Mesothelial cell of epicardium (in vitro differentiated cells): ENCODE measurements around the gene RPP30. TPM values are rescaled to one million over a fixed set of nuclear protein-coding genes. Genes with fewer than 3 reads are reported as not detected.

Experiments
- DNase-seq, 2 experiments: peaks; one replicate each; pipeline ENCODE4 v3.0.0; 2021; ENCODE audit warnings: low spot score in 2 of 2; ENCODE audit not compliant: unreplicated experiment in 2 of 2
- H3K27ac Mint-ChIP-seq: 2 replicates; pipeline ENCODE4 v1.8.0; 2021; ENCODE audit warnings: mixed read lengths
- H3K27me3 Mint-ChIP-seq: 2 replicates; pipeline ENCODE4 v1.8.0; 2021; ENCODE audit warnings: low read depth, mixed read lengths
- H3K36me3 Mint-ChIP-seq: 2 replicates; pipeline ENCODE4 v1.8.0; 2021; ENCODE audit warnings: mixed read lengths
- H3K4me1 Mint-ChIP-seq: 2 replicates; pipeline ENCODE4 v1.8.0; 2021; ENCODE audit warnings: mixed read lengths
- H3K4me3 Mint-ChIP-seq: 2 replicates; pipeline ENCODE4 v1.8.0; 2021; ENCODE audit warnings: mild to moderate bottlenecking, moderate library complexity, mixed read lengths
- H3K9me3 Mint-ChIP-seq: 2 replicates; pipeline ENCODE4 v1.8.0; 2021; ENCODE audit warnings: mixed read lengths
- total RNA-seq: library from RNA; stranded (reverse); gene quantifications from 3 replicates; pipeline ENCODE4 v1.2.1, GENCODE V29; 2021
- TF ChIP-seq, protein P1 (sequence below): fragments of 200-600 bp; sonication (generic); IDR thresholded peaks from one replicate; pipeline ENCODE4 v1.5.0; 2021; ENCODE audit warnings: antibody characterized with exemption; ENCODE audit not compliant: unreplicated experiment

Gene RPP30
- total RNA-seq, 1 donor from 2014 or later = 35.4 TPM

DNA sequence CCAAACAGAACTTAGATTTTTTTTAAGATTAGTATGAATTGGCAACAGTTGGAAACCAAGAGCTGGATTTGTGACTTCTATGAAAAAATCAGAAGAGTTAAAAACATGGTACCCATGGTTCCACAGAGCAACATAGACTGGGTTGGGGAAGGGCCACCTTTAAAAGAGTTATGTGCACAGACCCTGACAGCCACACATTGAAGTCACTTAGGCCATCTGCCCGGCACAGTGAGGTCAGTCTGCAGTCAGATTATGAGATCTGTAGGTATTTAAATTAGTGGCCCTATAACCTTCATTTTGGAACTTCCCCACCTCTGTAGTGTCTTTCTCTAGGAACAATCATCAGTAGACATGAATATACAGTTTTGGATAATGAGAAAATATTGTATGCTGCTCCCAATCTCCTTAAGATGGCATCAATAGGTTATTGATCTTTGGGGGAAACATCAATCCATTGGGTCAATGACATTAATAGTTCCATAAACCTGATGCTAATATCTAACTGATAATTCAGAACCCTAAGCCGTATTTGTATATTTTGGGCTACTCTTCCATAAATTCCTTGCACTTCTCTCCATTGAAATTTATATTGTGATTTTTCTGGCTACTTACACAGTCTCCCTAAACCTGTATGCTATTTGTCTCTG, 42.1 kb downstream of the RPP30 start:
- DNase-seq = no peak
- H3K9me3 Mint-ChIP-seq = peaks cover 12% of the 10 kb centered on the region
- no peak overlapping the region for H3K27ac Mint-ChIP-seq
- H3K27me3 Mint-ChIP-seq = no peaks in the 10 kb centered on the region
- peaks cover 22% of the 10 kb centered on the region for H3K4me1 Mint-ChIP-seq
- H3K4me3 Mint-ChIP-seq = no peak overlapping the region
- TF ChIP-seq, protein P1, sequence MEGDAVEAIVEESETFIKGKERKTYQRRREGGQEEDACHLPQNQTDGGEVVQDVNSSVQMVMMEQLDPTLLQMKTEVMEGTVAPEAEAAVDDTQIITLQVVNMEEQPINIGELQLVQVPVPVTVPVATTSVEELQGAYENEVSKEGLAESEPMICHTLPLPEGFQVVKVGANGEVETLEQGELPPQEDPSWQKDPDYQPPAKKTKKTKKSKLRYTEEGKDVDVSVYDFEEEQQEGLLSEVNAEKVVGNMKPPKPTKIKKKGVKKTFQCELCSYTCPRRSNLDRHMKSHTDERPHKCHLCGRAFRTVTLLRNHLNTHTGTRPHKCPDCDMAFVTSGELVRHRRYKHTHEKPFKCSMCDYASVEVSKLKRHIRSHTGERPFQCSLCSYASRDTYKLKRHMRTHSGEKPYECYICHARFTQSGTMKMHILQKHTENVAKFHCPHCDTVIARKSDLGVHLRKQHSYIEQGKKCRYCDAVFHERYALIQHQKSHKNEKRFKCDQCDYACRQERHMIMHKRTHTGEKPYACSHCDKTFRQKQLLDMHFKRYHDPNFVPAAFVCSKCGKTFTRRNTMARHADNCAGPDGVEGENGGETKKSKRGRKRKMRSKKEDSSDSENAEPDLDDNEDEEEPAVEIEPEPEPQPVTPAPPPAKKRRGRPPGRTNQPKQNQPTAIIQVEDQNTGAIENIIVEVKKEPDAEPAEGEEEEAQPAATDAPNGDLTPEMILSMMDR = no peak
- H3K36me3 Mint-ChIP-seq = peaks cover 1% of the 10 kb centered on the region

DNA sequence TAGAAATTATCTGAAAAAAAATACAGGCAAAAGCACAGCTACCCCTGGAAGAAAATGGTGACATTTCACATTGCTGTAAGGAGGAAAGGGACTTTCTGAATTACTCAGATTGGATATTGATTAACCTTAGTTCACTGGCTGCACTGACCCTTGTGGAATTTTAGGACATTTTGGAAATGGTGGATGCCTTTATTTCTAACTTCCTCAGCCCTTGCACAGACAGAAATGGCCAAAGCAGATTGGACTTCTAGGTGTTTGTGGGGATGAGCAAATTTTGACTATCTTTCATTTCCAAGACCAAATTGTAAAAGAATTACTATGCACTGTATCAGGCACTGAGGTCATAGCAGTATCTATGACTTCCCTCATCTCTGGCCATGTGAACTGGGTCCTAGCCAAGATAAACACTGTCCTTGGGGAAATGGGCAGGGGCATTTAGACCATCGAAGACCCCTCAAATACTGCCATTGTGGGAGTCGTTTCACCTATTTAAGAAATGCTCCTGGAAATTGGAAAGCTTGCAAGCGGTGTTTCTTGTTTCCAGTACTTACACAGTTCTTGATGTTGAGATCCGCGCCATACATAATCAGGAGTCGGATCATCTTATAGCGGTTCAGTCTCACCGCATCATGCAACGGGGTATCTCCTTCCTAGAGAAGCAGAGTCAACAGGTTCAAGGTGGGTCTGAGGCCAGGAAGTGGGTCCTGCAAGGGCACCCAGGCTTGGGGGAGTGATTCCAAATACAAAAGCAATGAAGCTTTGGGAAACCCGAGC, 43.4 kb downstream of the RPP30 start:
- TF ChIP-seq, protein P1 = no peak
- Mint-ChIP-seq H3K4me1 (peaks cover 34% of the 10 kb centered on the region), H3K36me3 (no peaks in the 10 kb centered on the region), H3K4me3 (no peak overlapping the region), H3K9me3 (peaks cover 2% of the 10 kb centered on the region), H3K27me3 (no peaks in the 10 kb centered on the region), H3K27ac (no peak overlapping the region)
- DNase-seq = no peak

DNA sequence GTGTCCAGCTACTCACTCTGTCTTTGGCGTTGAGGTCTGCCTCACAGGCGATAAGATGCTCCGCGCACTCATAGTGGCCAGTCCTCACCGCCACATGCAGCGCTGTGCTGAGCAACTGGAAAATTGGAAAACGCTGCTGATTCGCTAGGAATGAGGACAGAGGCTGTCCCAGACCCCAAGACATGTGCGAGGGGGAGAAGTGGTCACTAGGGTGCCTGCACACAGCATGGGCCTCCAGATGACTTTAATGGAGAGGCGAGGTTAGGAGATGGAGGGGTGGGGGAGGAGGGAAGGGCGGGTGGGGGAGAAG, 43.9 kb downstream of the RPP30 start:
- no peak overlapping the region for H3K4me3 Mint-ChIP-seq
- TF ChIP-seq, protein P1 = no peak

DNA sequence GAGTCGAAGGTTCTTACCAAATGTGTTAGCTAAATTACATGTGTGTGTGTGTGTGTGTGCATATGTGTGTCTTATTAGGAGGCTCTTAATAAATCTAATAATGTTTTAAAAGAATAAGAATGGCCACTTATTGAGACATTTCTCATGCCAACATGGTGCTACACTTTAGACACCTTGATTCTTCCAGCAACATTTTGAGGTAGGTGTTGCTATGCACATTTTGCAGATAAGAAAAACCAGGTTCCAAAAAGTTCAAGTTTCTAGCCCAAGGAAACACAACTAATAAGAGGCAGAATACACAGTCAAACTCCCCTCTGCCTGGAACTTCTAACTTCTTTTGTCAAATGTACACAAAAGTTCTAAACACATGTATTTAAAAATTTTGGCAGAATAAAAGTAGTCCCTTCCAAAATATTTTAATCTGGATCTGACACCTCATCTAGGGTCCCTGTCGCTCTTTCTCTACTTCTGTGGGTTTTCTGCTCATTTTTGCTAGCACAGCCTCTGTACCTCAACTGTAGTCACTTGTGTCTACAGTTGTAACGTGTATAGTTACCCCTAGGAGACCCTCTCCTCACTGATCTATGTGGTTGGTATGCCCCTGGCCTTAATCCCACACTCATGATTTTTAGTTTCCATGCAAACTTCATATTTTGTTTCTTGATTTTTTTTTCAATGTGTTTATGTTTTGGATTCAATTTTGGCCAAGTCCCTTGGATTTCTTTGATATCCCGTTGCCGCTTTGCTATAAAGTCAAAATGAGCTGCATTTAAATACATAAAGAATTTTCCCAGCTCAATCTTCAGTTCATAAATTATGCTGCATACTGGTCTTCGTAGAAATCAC, 44.8 kb downstream of the RPP30 start:
- Mint-ChIP-seq H3K27ac (no peak overlapping the region), H3K4me3 (no peak overlapping the region), H3K9me3 (no peaks in the 10 kb centered on the region), H3K4me1 (peaks cover 48% of the 10 kb centered on the region), H3K36me3 (no peaks in the 10 kb centered on the region), H3K27me3 (no peaks in the 10 kb centered on the region)
- TF ChIP-seq, protein P1 = no peak
- no peak for DNase-seq

More for the DNA sequence above, 43.9 kb downstream of the RPP30 start:
- no peak overlapping the region for H3K27ac Mint-ChIP-seq
- no peaks in the 10 kb centered on the region for H3K27me3 Mint-ChIP-seq
- H3K36me3 Mint-ChIP-seq = no peaks in the 10 kb centered on the region
- H3K9me3 Mint-ChIP-seq = no peaks in the 10 kb centered on the region
- peaks cover 40% of the 10 kb centered on the region for H3K4me1 Mint-ChIP-seq
- no peak for DNase-seq

DNA sequence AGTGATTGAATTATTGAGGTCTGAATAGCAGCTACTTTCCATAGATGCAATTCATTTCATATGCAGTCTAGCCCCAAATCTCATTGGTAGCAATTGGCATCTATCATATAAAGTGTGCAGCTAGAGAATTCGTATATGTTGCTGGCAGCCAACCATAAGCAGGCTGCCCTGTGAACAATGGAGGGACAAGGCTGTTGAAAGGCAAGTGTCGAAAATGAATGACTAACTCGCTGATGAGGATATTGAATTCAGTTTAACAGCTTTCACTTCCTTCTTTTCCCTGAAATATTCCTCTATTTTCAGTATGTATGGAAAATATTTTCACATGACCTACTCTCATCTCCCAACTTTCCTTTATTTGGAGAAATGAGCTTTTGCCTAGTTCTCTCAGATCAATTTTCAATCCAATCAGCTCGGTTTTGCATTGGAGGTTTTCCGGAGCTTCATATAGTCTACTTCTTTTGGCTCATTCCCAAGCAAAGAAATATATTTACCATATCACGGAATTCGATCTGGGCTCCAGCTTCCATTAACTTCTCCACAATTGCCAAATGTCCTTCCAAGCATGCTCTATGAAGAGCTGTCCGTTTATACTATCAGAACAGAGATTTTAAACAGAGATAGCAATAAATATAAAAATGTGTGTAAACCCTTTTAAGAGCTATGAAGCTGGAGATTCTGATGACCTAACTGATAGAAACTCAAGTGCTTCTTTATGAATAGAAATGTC, 45.6 kb downstream of the RPP30 start:
- TF ChIP-seq, protein P1 = no peak
- Mint-ChIP-seq H3K4me1 (peaks cover 46% of the 10 kb centered on the region), H3K36me3 (no peaks in the 10 kb centered on the region), H3K27me3 (no peaks in the 10 kb centered on the region), H3K9me3 (no peaks in the 10 kb centered on the region), H3K4me3 (no peak overlapping the region), H3K27ac (no peak overlapping the region)
- DNase-seq = no peak
